Smooth muscle cell (in vitro differentiated cells): ENCODE data around the gene SPTBN2. TPM values are rescaled to one million over a fixed set of nuclear protein-coding genes. Genes with fewer than 3 reads are reported as not detected.

Experiments used
- DNase-seq: peaks from one replicate; lab custom pipeline; 2025; ENCODE audit not compliant: unreplicated experiment; lab: John Stamatoyannopoulos, UW
- H2AFZ ChIP-seq: fragments of 200-600 bp; sonication (generic); 2 replicates; pipeline ENCODE4 v1.6.0; 2016; ENCODE audit warnings: antibody characterized with exemption, low read depth, mild to moderate bottlenecking
- H3F3A ChIP-seq: fragments of 200-600 bp; sonication (generic); 2 replicates; pipeline ENCODE4 v1.6.0; 2017; ENCODE audit warnings: antibody characterized with exemption, low read depth
- H3K27ac ChIP-seq: fragments of 200-600 bp; sonication (generic); 2 replicates; pipeline ENCODE4 v1.5.1; 2016; ENCODE audit warnings: low read depth, mild to moderate bottlenecking
- H3K27me3 ChIP-seq: fragments of 200-600 bp; sonication (generic); 2 replicates; pipeline ENCODE4 v1.6.1; 2016; ENCODE audit warnings: low read depth, mild to moderate bottlenecking
- H3K36me3 ChIP-seq: fragments of 200-600 bp; sonication (generic); 2 replicates; pipeline ENCODE4 v1.5.1; 2016; ENCODE audit warnings: low read depth
- H3K4me1 ChIP-seq: fragments of 200-600 bp; sonication (generic); 2 replicates; pipeline ENCODE4 v1.5.1; 2016; ENCODE audit warnings: low read depth
- H3K4me2 ChIP-seq: fragments of 200-600 bp; sonication (generic); 2 replicates; pipeline ENCODE4 v1.6.0; 2016; ENCODE audit warnings: mild to moderate bottlenecking
- H3K4me3 ChIP-seq: fragments of 200-600 bp; sonication (generic); 2 replicates; pipeline ENCODE4 v1.5.1; 2016; ENCODE audit warnings: mild to moderate bottlenecking
- H3K79me2 ChIP-seq: fragments of 200-600 bp; sonication (generic); 2 replicates; pipeline ENCODE4 v1.6.0; 2016; ENCODE audit warnings: low read depth, mild to moderate bottlenecking
- H3K9ac ChIP-seq: fragments of 200-600 bp; sonication (generic); 2 replicates; pipeline ENCODE4 v1.6.0; 2016; ENCODE audit warnings: low read depth
- H3K9me3 ChIP-seq: fragments of 200-600 bp; sonication (generic); replicated peaks from 2 replicates; pipeline ENCODE4 v1.5.1; 2016; ENCODE audit warnings: low read depth
- H4K20me1 ChIP-seq: fragments of 200-600 bp; sonication (generic); 2 replicates; pipeline ENCODE4 v1.6.0; 2016; ENCODE audit warnings: low read depth
- CTCF ChIP-seq: fragments of 200-600 bp; sonication (generic); IDR thresholded peaks from 2 replicates; pipeline ENCODE4 v1.5.1; 2017; ENCODE audit warnings: borderline replicate concordance, mild to moderate bottlenecking, antibody characterized with exemption; ENCODE audit not compliant: insufficient read depth, poor library complexity, severe bottlenecking
- WGBS: methylation state at CpG from one replicate; pipeline ENCODE4 v1.1.7; 2016; ENCODE audit warnings: low lambda C conversion rate; 5-methylcytosine and 5-hydroxymethylcytosine counted together
- polyA plus RNA-seq: library from polyadenylated mRNA; unstranded; fragments of >200 nt; fragmentation: Nextera tagmentation; extraction: Ambion mirVana; gene quantifications from 2 replicates; pipeline ENCODE4 v1.2.1, GENCODE V29; 2016
- total RNA-seq: library from RNA; depleted of rRNA; stranded (reverse); fragments of >200 nt; gene quantifications from 2 replicates; pipeline ENCODE4 v1.2.3, GENCODE V29; 2014

The SPTBN2 gene
- total and polyA plus RNA-seq, 2 experiments from 2014 or later, result 15.7 to 20.9 TPM

- H3K9me3 ChIP-seq, result no peaks in the 10 kb centered on the region
- no peaks in the 10 kb centered on the region for H4K20me1 ChIP-seq
- WGBS, result 93% methylated on average over 9 of the region's 9 CpGs
- no peak for DNase-seq
- H3F3A ChIP-seq, result no peaks in the 10 kb centered on the region
- no peak overlapping the region for H3K4me3 ChIP-seq
- H3K79me2 ChIP-seq, result no peaks in the 10 kb centered on the region
- H3K9ac ChIP-seq, result no peak overlapping the region
- no peak overlapping the region for H3K4me2 ChIP-seq
- no peak overlapping the region for H3K27ac ChIP-seq
- no peaks in the 10 kb centered on the region for H3K4me1 ChIP-seq
- no peaks in the 10 kb centered on the region for H3K27me3 ChIP-seq
- no peak for TF ChIP-seq CTCF
- H2AFZ ChIP-seq, result no peak overlapping the region
- no peaks in the 10 kb centered on the region for H3K36me3 ChIP-seq
These were observed 30.5 kb downstream of the SPTBN2 start for GRCh38 chr11:66698491-66698890.

GRCh38 chr11:66697988-66698387 lies 31.0 kb downstream of the SPTBN2 start:
- Histone ChIP-seq H2AFZ (no peak overlapping the region), H3K9me3 (no peaks in the 10 kb centered on the region), H3K27me3 (no peaks in the 10 kb centered on the region), H3K36me3 (no peaks in the 10 kb centered on the region), H3K4me1 (no peaks in the 10 kb centered on the region), H4K20me1 (no peaks in the 10 kb centered on the region), H3K4me2 (no peak overlapping the region), H3F3A (no peaks in the 10 kb centered on the region), H3K4me3 (no peak overlapping the region), H3K9ac (no peak overlapping the region), H3K27ac (no peak overlapping the region), H3K79me2 (no peaks in the 10 kb centered on the region)
- TF ChIP-seq CTCF, result no peak
- DNase-seq, result no peak
- 93% methylated on average over 6 of the region's 6 CpGs for WGBS

GRCh38 chr11:66696146-66696545 lies 32.9 kb downstream of the SPTBN2 start:
- Histone ChIP-seq H3K4me2 (no peak overlapping the region), H3K9ac (no peak overlapping the region), H3K27ac (no peak overlapping the region), H3K4me1 (no peaks in the 10 kb centered on the region), H2AFZ (no peak overlapping the region), H3K79me2 (no peaks in the 10 kb centered on the region), H3K27me3 (no peaks in the 10 kb centered on the region), H3K9me3 (no peaks in the 10 kb centered on the region), H3K4me3 (no peak overlapping the region), H3K36me3 (no peaks in the 10 kb centered on the region), H4K20me1 (no peaks in the 10 kb centered on the region), H3F3A (no peaks in the 10 kb centered on the region)
- no peak for DNase-seq
- 94% methylated on average over 9 of the region's 9 CpGs for WGBS
- no peak for TF ChIP-seq CTCF

GRCh38 chr11:66694732-66695207 lies 34.2 kb downstream of the SPTBN2 start:
- Histone ChIP-seq H3K4me3 (no peak overlapping the region), H3K27ac (no peak overlapping the region), H3K4me2 (no peak overlapping the region), H3K36me3 (no peaks in the 10 kb centered on the region), H3K4me1 (no peaks in the 10 kb centered on the region), H3K79me2 (no peaks in the 10 kb centered on the region), H3K9ac (no peak overlapping the region), H2AFZ (no peak overlapping the region), H3K27me3 (no peaks in the 10 kb centered on the region), H4K20me1 (no peaks in the 10 kb centered on the region), H3K9me3 (no peaks in the 10 kb centered on the region), H3F3A (no peaks in the 10 kb centered on the region)
- WGBS, result 29% methylated on average over 6 of the region's 6 CpGs
- peak; percentile 49 for DNase-seq
- TF ChIP-seq CTCF, result peak; percentile 92
